COLO829 (cell line): Measurements from ENCODE around the gene GSE1.

Source experiments
- DNase-seq: peaks from one replicate; pipeline ENCODE4 v3.0.0; 2012; ENCODE audit warnings: low spot score

Gene GSE1

DNA sequence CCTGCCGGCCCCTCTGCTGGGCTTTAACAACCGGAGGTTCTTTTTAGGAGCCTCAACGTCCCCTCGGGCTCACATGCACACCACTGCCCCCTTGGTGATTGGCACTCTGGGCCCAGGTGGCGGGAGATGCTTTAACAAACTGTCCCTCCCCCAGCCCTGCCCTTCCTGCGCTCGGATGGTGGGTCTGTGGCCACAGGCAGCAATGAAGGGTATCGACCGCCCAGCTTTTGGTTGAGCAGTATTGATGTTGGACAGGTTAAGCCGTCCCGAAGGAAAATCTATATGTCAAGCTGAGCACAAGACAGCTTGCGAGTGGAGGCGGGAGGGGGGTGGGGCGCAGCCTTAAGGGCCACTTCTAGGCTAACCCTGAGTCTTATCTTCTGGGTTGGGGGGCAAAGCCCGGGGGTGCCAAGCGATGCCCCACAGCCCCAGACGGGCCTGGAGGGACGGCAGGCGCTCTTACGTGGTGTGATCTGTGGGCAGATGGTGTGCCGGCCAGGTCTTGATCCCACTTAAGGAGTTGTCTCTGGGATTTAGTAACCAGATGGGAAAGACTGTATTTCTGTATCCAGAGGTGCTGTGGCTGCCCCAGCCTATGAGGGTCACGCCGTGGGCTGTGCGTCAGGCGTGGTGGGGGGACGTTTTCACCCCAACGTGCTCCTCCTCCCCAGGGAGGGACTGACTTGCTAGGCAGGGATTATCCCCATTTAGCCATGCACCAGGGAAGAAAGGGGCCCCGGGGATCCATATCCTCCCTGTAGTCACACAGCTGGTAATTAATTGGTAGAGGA, 6.2 kb downstream of the GSE1 start:
- DNase-seq = no peak

DNA sequence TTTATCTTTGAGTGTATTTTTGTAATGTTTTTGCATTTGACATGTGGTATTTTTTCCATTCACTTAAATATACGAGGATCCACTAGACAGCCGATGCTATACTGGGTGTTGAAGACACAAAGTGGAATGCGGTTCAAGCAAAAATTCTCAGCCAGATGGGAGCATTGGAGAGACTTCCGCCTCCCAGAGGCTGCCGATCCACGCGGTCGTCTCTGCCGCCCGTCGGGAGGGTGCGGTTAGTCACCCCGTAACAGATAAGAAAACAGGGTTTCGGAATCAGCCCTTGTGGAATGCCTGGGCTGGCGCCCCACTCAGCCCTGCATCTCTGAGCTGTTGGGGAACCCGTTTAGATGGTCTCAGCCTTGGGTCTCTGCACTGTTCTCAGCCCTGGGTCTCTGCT, 7.3 kb downstream of the GSE1 start:
- DNase-seq = no peak

DNA sequence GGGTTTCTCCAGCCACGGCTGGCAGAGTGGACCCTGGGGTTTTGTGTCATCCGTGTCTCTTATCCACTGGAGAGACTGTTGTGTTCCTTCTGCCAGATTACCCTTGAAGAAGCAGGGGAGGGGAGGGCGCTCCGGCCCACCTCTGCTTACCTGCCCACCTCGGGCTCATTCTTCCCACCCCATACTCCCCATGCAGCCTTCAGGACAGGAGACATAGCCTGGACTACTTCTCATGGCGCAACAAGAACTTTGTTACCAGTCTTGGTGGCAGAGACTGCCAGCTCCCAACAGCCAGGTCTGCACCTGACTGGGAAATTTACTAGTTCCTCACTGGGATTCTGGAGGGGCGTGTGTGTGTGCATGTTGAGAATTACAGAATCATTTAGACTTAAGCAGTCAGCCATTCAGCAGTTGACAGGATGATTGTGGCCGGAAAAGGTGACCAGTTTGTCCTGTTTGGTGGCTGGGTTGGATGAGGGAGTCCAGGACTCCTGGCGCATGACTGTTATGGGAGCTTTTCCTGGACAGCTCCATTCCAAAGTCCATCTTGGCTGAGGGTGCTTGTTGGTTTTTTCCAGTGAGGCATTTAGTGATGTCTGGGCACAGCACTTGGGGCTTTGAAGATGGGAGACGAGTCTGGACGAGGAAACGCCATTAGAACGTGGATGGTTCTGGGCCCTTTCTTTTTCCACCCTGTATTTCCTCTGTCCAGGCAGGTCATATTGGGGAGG, 8.7 kb downstream of the GSE1 start:
- no peak for DNase-seq

DNA sequence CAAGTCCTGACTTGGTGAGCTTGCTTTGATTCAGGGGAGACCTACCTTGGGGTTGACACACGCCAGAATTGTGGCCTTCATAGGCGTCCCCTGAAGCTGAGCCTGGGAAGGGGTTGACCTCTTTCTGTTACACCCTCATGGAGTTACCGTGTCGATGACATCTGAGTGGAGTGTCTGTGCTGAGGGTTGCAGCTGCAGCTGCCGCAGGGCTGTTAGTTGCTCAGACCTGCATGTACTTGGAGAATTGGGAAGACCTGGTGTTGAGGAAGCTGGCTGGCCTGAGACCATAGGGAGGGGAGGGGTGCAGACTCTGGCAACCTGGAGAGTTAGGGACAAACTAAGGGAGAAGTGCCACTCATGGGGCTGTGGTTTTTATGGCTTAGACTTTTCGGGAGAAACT, 9.6 kb downstream of the GSE1 start:
- no peak for DNase-seq

DNA sequence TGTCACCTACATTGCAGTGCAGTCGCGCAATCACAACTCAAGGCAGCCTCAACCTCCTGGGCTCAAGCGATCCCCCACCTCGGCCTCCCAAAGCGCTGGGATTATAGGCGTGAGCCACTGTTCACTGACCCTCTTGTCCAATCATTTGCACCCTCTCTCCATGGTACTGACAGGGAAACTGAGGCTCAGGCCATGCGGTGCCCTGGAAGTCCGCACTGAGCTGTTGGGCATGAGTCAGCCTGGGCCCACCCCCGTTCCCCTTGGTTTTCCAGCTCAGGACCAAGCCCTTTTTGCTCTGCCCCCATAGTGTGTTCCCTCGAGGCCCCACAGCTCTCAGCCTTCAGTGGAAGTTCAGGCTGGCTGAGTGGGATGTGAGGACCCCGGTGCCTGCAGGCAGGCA, 10.1 kb downstream of the GSE1 start:
- no peak for DNase-seq

DNA sequence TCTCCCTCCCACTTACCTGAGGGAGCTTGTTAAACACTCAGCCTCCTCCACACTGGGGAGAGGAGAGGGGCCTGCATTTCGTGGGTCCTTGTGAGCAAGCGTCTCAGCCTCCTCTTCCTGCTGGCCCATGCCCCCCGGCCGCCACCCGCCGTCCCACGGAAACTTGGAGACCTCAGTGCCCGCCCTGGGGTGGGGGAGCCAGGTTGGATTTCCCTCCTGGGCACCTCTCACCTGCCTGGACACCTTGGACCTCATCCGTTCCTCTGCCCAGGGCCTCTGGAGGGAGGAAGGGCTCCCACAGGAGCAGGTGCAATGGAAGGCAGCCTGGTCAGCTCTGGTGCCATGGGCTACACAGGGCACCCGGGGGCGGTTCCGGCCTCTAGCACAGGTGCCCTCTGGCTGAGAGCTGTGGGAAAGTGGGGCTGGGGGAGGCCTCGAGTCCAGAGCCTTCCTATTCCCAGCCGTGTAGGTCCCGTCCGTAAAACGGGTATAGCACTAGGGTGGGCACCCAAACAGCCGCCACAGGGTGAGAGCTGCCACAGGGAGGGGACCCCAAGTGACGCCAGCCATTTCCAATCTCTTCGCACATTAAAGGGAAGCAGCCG, 11.0 kb downstream of the GSE1 start:
- no peak for DNase-seq

DNA sequence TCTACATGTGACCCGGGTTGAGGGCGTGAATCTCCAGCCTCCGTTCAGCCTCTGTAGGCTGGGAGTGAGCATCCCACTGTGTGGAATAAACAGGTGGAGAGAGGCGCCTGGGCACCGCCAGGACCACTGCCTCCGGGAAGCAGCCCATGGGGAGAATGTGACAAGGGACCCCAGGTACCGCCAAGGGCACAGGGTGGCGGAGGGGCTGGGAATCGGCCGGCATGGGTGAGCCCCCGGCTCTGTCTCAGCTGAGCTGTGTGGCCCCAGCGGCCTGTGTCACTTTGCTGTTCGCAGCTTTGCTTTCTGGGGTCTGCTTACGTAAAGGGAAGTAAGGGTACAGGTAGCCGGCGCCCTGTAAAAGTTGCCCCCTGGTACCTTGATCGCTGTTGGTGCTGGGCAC, 11.5 kb downstream of the GSE1 start:
- no peak for DNase-seq

DNA sequence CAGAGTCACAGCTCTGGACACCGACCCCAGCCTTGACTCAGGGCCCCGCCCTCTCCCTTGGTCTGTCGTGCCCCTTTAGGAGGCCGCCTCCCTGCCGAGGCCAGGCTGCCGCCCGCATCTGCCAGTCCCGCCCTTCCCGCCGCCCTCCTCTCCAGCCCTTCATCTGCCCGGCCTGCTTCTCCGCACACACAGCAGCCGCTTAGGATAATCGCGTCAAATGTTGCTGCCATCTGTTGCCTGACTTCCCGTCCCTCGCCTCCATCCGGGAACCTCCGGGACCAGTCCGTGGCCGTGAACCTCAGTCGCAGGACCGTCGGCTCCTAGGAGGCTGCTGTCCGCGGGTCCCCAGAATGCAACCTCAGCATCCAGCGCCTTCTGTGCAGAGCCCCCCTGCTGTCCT, 11.9 kb downstream of the GSE1 start:
- no peak for DNase-seq

DNA sequence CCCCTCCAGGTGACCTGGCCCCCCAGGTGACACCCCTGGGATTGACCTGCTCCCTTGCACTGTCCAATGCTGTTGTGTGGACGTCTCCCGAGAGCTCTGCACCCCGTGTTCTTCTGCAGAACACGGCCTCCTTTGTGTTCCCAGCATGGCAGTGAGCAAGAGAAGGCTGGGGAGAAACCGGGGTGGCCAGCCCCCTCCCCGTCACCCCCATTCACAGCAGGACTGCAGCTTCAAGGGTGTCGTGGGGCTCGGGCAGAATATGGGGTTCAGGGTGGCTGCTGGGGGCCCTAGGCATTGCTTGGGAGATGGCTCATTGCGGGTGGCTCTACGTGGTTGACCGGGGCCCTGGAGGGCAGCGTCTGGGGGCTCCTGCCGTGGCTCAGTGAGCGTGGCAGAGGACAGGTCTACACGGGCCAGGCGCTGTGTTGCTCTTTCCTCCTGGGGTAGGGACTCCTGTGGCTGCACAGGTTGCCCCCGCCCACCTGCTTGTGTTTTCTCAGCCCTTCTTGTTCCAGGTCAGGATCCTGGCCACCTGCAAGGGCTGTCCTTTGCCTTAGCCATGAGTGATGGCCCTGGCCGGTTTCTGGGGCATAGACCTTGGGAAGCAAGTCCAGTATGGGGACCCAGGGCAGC, 12.5 kb downstream of the GSE1 start:
- no peak for DNase-seq

DNA sequence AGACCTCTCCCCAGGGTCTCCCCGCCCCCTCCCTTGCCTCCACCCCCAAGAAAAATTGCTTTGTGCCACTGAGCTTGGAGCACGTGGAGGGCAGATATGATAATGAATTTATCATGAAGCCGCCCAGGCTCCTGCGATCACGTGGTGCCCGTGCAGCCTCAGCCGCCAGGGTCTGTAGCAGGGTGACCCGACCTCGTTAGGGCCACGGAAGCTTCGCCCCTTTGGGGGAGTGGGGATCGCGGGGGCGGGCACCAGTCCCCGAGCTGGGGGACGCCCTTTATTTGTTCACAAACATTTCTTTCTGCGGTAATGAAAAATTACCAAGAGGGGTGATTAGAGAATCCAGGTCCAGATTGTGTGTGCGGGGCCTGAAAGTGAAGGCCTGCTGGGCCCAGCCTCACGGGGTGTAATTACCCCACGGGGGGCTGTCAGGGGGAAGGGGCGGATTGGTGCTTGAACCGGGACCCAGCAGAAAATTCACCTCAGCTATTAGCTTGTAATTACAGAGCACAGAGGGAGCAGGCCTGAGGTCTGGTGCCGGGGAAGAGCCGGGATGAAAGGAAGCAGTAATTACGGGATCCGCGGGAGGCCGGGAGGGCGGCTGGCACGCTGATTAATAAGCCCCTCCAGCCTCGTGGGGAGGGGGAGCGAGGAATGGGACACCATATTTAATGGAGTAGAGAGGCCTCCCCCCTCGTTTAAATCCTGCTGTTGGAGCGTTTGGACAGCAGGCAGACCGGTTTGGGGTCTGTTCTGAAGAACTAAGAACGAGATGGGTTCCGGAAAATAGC, 13.3 kb downstream of the GSE1 start:
- DNase-seq = no peak

DNA sequence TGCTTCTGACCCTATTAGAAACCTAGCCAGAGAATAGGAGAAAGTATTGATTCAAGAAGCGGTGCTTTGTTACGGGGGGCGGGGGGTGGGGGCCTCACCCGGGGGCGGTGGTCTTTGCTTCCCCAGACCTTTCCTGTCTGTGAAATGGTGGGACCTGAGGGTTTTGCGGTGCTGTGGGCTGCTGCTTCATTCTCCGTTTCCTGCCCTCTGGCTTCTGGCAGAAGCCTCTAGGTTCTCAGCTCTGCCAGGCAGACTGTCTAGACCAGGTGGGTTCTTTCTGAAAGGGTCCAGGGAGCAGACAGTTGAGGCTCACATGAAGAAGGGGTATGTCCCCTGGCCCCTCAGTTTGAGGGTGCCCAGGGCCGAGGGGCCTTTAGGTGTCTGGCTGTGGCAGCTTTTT, 14.0 kb downstream of the GSE1 start:
- DNase-seq = no peak

DNA sequence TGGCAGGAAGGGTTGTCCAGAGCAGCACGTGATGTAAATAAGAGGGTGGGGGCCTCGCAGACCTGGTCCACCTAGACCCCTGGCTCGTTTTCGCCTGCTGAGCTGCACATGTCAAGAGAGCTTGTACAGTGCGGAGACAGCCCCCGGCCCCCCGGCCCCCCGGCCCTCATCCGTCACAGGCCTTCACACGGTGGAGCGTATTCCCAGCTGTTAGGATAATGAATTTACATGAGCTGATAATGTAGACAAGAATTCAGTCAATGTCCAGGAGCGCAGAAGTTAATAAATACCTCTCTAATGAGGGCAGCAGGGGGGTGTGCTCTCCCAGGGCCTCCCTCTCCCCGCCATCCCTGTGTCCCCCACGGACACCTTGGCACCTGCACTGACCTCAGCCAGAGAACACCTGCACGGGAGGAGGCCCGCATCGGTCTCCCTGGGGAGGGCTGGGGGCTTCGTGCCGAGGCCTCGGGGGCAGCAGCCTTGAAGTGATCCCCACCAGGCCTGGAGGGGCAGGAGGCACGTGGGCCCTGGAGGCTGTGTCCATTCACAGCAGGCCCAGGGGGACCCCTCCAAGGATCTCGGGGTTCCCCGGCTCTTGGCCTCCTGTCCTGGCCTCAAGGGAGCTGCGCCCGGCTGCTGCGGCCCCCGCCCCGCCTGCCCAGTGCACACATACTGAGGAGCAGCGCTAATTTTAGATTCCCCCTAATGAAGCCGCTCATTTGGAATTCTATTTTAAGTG, 14.6 kb downstream of the GSE1 start:
- no peak for DNase-seq

DNA sequence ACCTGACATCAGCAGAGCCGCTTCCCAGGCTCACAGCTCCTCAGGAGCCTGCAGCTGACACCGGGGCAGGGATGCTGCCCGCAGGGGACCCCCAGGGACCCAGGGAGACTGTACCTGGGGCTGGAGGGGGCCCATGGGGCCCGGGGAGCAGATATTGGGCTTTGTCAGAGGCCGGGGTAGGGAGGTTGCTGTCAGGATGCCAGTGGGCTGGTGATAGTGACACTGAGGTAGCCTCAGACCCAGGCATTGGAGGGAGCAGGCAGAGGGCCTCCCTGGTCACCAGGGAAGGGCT, 15.1 kb downstream of the GSE1 start:
- DNase-seq = no peak

DNA sequence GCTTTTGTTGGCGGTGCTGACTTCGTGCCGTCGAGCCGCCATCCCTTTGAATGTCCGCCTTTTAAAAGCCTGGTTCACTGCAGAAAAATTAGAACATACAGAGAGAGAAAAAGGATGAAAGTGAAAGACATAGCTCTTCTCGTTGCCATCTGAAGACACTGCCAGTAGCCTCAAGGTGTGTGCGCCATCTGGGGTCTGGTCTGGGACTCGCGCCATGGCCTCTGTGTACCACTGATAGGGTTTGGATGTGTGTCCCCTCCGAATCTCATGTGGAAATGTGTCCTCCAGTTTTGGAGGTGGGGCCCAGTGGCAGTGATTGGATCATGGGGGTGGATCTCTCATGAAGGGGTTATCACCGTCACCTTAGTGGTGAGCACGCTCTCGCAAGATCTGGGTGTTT, 15.5 kb downstream of the GSE1 start:
- DNase-seq = no peak

DNA sequence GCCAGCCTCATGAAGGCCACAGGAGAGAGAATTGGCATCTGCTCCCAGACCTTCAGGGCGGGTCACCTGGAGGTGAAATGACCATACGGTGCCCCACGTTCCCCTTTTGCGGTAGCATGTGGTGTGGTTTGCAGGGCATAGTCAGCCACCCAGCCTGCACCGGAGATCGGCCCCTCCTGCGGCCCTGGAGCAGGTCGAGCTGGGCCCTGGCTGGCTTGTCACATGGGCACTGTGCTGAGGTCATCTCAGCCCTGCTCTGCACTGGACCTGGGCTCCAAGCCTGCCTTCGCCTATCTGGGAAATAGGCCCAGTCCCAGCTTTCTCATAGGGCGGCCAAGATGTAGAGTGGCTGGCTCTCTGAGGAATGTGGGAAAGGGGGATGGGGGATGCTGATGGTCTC, 16.2 kb downstream of the GSE1 start:
- no peak for DNase-seq

DNA sequence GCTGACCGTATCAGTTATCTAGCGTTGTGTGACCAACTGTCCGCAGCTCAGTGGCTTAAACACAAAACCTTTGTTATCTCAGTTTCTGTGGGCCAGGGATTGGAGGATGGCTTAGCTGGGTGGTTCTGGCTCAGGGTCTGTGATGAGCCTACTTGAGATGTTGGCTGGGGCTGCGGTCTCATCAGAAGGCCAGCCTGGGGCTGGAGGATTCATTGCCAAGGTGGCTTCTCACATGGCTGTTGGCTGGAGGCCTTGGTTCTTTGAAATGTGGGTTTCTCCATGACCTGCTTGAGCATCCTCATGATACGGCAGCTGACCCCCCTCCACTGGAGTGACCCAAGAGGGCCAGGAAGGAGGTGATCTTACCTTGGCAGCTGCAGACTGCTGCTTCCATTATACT, 16.7 kb downstream of the GSE1 start:
- no peak for DNase-seq

DNA sequence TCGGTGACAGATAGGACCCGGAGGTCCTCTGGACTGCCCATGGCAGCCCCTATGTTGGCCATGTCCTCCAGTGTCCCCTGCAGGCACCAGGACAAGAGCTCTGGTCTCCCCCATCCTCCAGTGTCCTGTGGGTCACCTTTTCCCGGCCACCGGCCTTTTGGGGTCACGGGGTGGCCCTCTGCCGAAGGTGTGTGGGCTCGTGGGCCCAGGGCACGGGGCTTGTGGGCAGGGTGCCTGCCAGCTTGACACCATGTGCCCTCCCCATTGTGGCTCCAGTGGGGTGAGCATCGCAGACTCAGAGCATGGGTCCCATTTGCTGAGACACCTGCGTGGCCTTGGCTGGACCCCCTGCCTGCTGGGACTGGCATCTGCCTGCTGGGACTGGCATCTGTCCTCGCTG, 18.1 kb downstream of the GSE1 start:
- DNase-seq = no peak

DNA sequence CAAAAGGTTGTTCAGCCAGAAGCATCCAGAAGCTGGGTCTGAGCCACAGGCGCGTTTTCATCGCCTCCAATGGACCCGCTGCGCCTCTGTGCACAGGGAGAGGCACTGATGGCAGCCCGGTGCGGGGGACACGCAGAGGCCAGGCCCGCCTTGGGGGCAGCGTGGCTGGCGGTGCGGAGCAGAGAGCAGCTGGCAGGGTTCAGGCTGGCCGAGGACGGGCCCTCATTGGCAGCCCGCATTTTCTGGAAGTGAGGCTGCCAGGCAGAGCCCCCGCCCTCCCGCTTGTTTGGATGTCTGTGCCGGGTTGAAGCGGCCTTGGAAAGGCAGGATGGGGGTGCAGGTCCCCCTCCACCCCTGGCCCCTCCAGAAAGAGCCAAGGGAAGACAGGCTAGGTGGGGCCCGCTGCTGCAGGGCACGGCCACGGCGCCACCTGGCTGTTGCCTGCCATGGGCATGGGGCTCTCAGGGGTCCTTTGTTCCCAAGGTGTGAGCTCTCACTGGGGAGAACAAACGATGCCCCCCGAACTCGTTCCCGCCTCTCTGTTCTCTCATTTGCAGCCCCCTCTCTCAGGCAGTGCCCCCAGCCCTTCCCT, 18.8 kb downstream of the GSE1 start:
- no peak for DNase-seq

DNA sequence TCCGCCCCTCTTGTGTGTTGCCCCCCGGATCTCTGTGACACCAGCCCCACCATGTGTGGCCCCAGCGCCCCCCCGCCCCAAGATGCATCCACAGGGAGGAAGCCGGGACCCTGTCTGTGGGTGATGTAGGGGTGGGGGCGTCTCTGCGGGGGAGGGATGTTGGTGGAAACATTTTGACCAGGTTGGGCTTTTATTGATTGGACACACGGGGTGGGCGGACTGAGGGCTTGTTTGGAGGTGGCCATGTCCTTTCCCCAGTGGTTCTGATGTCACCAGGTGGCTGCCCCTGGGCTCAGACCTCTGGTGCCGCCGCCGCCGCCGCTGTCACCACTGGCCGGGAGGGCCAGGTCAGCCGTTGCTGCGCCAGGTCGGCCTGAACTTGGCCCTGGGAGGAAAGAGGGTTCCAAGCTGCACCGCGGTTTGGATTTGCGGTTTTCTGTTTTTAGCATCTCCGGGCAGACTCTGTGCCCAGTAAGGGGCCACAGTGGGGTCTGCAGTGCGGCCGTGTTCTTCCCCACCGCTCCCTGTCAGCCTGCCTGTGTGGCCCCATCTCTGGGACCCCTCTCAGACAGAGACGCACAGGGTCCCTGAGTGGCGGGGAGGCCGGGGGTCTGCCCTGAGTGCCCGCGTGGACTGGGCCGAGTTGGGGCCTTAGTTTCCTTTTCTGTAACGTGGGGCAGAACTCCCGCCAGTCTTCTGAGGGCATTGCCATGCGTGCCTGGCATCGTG, 19.8 kb downstream of the GSE1 start:
- no peak for DNase-seq

DNA sequence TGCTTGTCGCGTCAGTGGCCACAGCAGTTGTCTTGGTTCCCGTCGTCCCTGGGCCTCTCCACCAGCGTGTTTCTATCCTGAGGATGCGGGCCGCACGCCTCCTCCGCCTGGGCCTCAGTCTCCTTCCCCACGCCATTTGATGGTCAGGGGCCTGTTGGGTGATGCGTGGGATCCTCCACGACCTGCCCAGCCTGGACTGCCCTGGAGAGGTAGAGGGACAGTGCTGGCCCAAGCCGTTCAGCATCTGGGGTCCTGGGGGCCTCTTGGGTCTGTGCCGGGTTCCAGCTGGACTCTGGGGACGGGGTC, 20.3 kb downstream of the GSE1 start:
- no peak for DNase-seq

DNA sequence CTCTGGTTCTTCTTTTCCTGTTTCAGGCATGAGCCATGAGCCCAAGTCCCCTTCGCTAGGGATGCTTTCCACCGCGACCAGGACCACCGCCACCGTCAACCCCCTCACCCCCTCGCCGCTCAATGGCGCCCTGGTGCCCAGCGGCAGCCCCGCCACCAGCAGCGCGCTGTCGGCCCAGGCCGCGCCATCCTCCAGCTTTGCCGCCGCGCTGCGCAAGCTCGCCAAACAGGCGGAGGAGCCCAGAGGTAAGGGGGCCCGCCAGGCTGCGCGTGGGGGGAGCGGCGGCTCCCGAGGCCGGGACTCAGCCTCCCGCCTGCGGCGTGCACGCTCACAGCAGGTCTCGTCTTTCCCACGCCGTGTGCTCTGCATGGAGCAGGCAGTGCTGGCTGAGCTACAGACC, 20.8 kb downstream of the GSE1 start:
- no peak for DNase-seq
